GM20000 (cell line): ENCODE data around the gene ZNF608.

Source experiments
- DNase-seq: peaks from one replicate; pipeline ENCODE4 v3.0.0; 2012; ENCODE audit warnings: low spot score
- TF ChIP-seq, protein P1 (sequence below): IDR thresholded peaks from 2 replicates; pipeline ENCODE4 v1.5.1; 2012; ENCODE audit warnings: mild to moderate bottlenecking, control low read depth; ENCODE audit errors: extremely low read depth, missing control alignments

ZNF608 gene

DNA sequence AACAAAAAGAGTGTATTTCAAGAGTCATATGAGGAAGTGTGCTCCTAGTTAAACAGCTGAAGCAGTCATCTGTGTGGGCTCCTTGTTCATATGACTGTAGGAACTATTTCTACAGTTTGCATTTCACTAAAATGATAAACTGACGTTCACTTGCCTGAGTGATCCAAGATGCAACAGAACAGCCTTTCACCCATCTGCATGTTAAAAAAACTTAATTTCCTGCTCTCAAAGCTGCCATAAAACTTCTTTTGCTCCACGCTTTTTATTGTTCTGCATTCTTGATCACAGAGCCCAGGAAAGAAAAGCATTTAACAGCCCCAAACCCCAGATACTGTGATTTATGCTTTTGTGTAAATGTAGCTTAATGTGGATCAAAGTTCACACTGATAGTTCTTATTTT is 43.9 kb downstream of the ZNF608 start:
- TF ChIP-seq, protein P1, sequence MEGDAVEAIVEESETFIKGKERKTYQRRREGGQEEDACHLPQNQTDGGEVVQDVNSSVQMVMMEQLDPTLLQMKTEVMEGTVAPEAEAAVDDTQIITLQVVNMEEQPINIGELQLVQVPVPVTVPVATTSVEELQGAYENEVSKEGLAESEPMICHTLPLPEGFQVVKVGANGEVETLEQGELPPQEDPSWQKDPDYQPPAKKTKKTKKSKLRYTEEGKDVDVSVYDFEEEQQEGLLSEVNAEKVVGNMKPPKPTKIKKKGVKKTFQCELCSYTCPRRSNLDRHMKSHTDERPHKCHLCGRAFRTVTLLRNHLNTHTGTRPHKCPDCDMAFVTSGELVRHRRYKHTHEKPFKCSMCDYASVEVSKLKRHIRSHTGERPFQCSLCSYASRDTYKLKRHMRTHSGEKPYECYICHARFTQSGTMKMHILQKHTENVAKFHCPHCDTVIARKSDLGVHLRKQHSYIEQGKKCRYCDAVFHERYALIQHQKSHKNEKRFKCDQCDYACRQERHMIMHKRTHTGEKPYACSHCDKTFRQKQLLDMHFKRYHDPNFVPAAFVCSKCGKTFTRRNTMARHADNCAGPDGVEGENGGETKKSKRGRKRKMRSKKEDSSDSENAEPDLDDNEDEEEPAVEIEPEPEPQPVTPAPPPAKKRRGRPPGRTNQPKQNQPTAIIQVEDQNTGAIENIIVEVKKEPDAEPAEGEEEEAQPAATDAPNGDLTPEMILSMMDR = no peak

DNA sequence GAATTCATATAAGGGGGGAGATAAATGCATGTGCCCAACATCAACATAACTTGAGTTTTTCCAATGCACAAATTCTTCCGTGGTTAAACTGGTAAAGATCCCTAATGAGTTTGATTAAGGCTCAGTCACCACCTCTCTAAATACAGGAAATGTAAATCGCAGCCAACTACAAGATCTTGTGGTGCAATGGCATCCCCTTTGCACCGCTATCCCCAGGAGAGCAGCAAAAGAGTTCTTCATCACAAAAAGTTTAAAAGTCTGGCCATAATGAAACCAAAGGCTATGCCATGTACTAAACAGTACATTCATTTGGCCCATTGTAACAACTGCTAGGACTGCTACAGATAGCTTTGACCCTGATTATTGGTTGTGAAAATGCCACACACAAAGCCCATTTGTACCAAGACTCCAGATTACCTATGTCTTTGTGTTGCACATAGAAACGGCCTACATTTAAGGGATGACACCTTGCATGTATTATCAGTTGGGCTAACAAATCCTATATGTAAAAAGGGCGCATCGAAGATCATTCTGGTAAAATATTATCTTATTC is 44.5 kb downstream of the ZNF608 start:
- TF ChIP-seq, protein P1 = no peak

More for the DNA sequence above, 43.9 kb downstream of the ZNF608 start:
- no peak for DNase-seq

DNA sequence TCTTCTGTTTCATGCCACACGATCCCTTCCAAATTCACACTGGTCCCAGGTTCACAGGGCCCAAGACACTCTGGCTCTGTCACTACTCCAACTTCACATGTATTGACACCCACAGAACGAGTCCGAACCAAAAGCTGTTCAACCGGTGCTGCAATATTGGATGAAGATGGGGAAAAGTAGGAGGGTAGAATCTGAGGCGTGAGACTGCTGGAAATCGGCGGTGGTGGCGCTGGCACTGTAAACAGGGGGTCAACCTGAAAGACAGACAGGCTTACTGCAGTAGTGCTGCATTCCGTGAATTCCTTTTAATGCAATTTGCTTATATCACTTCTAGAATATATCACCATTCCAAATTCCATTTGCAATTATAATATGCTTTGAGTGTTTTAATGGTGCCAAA is 45.4 kb downstream of the ZNF608 start:
- TF ChIP-seq, protein P1 = no peak

More for the DNA sequence above, 44.5 kb downstream of the ZNF608 start:
- DNase-seq = no peak

DNA sequence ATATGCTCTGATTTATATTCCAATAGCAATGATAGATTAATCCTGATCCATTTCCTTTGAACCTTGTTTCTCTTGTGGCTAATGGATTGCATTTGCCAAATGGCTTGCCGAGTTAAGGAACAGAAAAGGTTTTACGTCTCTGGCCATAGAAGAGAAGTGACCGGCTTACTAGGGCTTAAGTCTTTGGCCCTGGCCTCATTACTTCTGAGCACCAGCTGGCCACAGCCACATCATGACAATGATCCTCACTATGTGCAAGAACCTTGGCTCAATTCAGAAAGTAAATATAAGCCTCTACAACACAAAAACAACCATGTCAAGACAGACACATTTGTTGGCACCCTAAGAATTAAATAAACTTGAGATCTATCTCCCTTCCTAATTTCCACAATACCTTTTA is 46.1 kb downstream of the ZNF608 start:
- DNase-seq = no peak
- TF ChIP-seq, protein P1 = no peak

More for the DNA sequence above, 45.4 kb downstream of the ZNF608 start:
- DNase-seq = no peak

DNA sequence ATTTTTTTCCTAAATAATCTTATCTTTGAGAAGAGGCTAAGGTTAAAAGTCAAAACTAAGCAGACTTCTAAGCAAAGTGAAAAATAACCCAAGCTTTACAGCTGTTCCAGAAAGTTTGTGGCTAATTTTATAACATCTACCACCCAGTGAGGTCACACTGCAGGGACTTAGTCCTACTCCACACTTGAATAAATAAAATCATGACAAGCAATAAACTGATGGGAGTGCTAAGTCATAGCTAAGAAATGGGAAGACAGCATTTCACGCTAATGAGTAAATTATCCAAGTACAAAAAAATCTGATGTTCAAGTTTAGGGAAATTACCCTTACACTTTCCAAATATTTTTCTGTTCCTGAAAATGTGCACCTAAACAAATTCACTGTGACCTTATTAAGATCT is 47.7 kb downstream of the ZNF608 start:
- no peak for DNase-seq
- TF ChIP-seq, protein P1 = no peak

DNA sequence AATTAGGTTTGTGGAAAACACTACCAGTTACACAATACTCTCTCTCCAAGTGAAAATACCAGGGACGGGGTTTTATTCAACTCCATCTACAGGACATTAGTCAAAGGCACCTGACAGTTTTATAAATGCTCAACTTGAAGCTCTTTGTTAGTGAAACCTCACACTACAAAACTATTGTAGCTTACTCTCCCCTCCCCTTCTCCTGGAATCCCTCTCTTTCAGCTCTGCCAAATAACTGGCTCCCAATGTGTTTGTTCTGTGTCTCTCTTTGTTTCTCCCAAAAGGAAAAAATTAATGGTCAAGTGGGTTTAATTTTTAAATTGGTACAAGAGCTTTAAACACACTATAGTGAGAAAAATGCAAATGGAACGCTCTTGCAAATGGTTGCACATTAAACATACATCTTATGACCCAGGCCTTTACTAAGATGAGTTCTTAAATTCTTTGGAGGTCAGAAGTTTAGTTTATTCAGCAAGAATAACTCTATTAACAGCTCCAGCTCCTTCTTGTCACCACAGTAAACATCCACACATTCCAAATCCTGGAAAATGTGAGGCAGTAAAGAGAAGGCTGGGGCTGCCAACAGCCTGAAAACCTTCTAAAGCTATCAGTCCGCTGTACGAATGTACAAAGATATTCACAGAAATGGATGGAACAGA is 48.4 kb downstream of the ZNF608 start:
- DNase-seq = no peak
- TF ChIP-seq, protein P1 = no peak

DNA sequence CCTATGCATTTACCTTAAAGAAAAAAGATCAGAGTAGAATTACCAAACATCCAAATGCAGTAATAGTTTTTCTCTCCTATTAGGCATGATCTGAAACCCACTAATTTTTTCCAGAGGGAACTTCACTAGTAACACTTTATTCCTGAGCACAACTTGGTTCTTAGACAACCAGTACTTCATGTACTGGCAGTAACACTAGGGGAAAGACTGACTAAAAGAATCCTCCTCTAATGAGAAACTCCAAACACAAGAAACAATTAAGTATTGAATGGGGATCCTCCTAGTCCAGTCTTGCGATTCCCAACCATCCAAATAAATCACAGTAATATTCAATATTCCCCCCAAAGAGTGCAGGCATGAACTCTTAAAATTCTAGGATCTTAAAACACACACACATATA is 48.9 kb downstream of the ZNF608 start:
- DNase-seq = no peak
- TF ChIP-seq, protein P1 = no peak
